ENCODE results near the gene GNAL.

The GNAL gene

DNA sequence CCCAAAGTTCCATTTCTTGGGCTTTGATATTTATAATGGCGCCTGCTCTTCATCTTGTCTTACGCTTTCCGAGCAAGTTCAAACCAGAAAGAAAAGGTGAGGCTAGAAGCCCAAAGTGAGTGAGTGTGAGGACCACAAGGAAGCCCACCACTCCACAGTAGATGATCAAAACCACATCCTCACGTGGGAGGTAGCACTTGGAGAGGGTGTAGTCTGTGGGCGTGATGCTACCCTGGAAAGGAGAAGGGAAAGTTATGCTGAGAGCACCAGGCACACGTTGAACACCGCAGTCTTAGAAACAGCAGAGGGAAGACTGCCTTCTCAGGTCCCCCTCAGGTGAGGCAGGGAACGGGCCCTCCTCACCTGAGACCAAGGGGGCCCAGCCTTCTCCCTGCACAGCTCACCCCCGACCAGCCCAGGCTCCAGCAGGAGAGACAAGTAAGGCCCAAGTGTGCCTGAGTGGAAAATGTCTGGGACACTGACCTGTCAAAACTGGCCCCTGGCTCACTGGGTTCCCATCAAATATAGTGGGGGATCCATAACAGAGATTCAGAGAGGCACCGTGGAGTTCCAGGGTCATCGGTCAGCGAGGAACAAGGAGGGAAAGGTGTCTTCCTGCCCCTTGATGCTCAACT, 195.4 kb downstream of the GNAL start:
- TF ChIP-seq, protein P1, sequence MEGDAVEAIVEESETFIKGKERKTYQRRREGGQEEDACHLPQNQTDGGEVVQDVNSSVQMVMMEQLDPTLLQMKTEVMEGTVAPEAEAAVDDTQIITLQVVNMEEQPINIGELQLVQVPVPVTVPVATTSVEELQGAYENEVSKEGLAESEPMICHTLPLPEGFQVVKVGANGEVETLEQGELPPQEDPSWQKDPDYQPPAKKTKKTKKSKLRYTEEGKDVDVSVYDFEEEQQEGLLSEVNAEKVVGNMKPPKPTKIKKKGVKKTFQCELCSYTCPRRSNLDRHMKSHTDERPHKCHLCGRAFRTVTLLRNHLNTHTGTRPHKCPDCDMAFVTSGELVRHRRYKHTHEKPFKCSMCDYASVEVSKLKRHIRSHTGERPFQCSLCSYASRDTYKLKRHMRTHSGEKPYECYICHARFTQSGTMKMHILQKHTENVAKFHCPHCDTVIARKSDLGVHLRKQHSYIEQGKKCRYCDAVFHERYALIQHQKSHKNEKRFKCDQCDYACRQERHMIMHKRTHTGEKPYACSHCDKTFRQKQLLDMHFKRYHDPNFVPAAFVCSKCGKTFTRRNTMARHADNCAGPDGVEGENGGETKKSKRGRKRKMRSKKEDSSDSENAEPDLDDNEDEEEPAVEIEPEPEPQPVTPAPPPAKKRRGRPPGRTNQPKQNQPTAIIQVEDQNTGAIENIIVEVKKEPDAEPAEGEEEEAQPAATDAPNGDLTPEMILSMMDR (IDR thresholded peaks at IDR 0.05; ENCODE audit: low read depth, low read length, poor library complexity, severe bottlenecking), result no peak
- TF ChIP-seq EZH2phosphoT487 (IDR thresholded peaks at IDR 0.05; ENCODE audit: borderline replicate concordance, low read length), result no peak
- no peaks in the 10 kb centered on the region for H3K27me3 ChIP-seq (ENCODE audit: control insufficient read depth, low read length)
- no peaks in the 10 kb centered on the region for H3K79me2 ChIP-seq (ENCODE audit: control insufficient read depth, low read length)
- peaks cover 68% of the 10 kb centered on the region for H3K36me3 ChIP-seq (ENCODE audit: control insufficient read depth, low read length)
- H3K27ac ChIP-seq (ENCODE audit: low read depth, low read length), result peak overlapping the region; percentile 76
- H3F3A ChIP-seq (ENCODE audit: control insufficient read depth, insufficient read depth), result peaks cover 12% of the 10 kb centered on the region
- no peak overlapping the region for H3K4me3 ChIP-seq (ENCODE audit: low read length)
- peaks cover 39% of the 10 kb centered on the region for H3K4me1 ChIP-seq (ENCODE audit: control insufficient read depth, low read length)
- peak overlapping the region; percentile 63; the same call in 1 of the 2 replicates for H3K4me2 ChIP-seq (ENCODE audit: low read length)
- H4K20me1 ChIP-seq (ENCODE audit: control insufficient read depth, insufficient read depth, low read depth, low read length), result no peaks in the 10 kb centered on the region
- H3K9me2 ChIP-seq (replicated peaks; ENCODE audit: control insufficient read depth, low read length), result no peaks in the 10 kb centered on the region
- no peaks in the 10 kb centered on the region for H3K9me3 ChIP-seq (ENCODE audit: control insufficient read depth, insufficient read depth, low read length)

DNA sequence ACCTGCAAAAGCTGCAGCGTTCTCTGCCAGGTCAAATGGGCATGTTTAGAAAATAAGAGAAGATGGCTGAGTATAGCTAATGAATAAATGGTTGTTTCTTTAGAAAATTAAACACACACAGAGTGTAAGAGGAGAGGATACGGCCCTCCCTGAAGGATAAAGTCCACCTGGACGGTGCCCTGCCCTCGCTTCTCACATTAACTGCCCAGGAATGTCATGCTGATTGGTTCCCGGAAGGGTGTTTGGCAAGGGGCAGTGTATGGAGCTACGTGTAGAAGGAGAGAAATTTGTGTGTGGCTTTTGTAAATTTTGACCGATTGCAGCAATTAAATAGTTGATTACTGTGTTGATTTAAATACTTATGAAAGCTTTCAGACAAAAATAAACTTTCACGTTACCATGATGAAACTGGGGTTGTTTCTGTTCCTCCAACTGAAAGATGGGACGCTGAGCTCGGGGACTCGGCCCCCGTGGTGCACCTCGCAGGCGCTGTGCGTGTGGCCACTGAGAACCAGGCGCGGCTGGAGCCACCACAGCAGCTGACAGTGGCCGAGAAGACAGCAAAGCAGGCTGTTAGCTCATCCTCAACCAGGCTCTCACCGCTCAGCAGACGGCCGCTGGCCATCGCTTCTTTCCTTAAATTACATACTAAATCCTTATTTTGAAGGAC, 196.3 kb downstream of the GNAL start:
- H3F3A ChIP-seq (ENCODE audit: control insufficient read depth, insufficient read depth), result peaks cover 12% of the 10 kb centered on the region
- no peaks in the 10 kb centered on the region for H4K20me1 ChIP-seq (ENCODE audit: control insufficient read depth, insufficient read depth, low read depth, low read length)
- no peaks in the 10 kb centered on the region for H3K27me3 ChIP-seq (ENCODE audit: control insufficient read depth, low read length)
- peaks cover 70% of the 10 kb centered on the region for H3K36me3 ChIP-seq (ENCODE audit: control insufficient read depth, low read length)
- no peak overlapping the region for H3K4me2 ChIP-seq (ENCODE audit: low read length)
- H3K4me1 ChIP-seq (ENCODE audit: control insufficient read depth, low read length), result peaks cover 39% of the 10 kb centered on the region
- no peaks in the 10 kb centered on the region for H3K9me3 ChIP-seq (ENCODE audit: control insufficient read depth, insufficient read depth, low read length)
- no peak overlapping the region for H3K27ac ChIP-seq (ENCODE audit: low read depth, low read length)
- no peaks in the 10 kb centered on the region for H3K79me2 ChIP-seq (ENCODE audit: control insufficient read depth, low read length)
- no peak overlapping the region for H3K4me3 ChIP-seq (ENCODE audit: low read length)
- H3K9me2 ChIP-seq (replicated peaks; ENCODE audit: control insufficient read depth, low read length), result no peaks in the 10 kb centered on the region
- TF ChIP-seq EZH2phosphoT487 (IDR thresholded peaks at IDR 0.05; ENCODE audit: borderline replicate concordance, low read length), result no peak
- TF ChIP-seq, protein P1 (IDR thresholded peaks at IDR 0.05; ENCODE audit: low read depth, low read length, poor library complexity, severe bottlenecking), result no peak

DNA sequence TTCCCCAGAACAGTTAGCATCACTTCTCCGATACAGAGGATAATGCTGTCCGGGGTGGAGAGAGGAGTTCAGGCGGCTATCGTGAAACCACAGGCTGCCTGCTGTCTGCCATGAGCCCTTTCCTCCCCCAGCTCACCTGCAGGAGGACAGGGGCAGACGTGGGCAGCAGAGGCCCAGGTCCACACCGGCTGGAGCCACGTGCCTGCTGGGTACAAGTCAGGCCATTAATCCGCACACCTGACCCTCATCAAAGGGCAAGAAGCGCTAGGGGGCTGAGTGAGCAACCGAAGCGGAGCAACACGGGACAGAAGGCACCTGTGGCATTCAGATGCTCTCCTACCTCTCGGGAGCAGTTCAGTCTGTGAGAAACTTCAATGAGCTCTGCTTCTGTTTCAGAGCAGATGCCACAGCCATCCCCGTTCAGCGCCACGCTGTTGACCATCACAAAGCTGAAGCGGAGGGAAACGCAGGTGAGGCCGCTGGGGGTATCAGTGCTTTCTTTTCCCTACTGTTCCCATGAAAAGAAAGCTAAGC, 197.6 kb downstream of the GNAL start:
- TF ChIP-seq EZH2phosphoT487 (IDR thresholded peaks at IDR 0.05; ENCODE audit: borderline replicate concordance, low read length), result no peak
- TF ChIP-seq, protein P1 (IDR thresholded peaks at IDR 0.05; ENCODE audit: low read depth, low read length, poor library complexity, severe bottlenecking), result no peak
- H3K4me2 ChIP-seq (ENCODE audit: low read length), result no peak overlapping the region
- H3K36me3 ChIP-seq (ENCODE audit: control insufficient read depth, low read length), result peaks cover 64% of the 10 kb centered on the region
- H3K4me1 ChIP-seq (ENCODE audit: control insufficient read depth, low read length), result peaks cover 33% of the 10 kb centered on the region
- H3K9me2 ChIP-seq (replicated peaks; ENCODE audit: control insufficient read depth, low read length), result no peaks in the 10 kb centered on the region
- H3K79me2 ChIP-seq (ENCODE audit: control insufficient read depth, low read length), result no peaks in the 10 kb centered on the region
- no peak overlapping the region for H3K4me3 ChIP-seq (ENCODE audit: low read length)
- H3K27ac ChIP-seq (ENCODE audit: low read depth, low read length), result no peak overlapping the region
- H3K9me3 ChIP-seq (ENCODE audit: control insufficient read depth, insufficient read depth, low read length), result no peaks in the 10 kb centered on the region
- no peaks in the 10 kb centered on the region for H4K20me1 ChIP-seq (ENCODE audit: control insufficient read depth, insufficient read depth, low read depth, low read length)
- no peaks in the 10 kb centered on the region for H3K27me3 ChIP-seq (ENCODE audit: control insufficient read depth, low read length)
- H3F3A ChIP-seq (ENCODE audit: control insufficient read depth, insufficient read depth), result peaks cover 11% of the 10 kb centered on the region

Measured in DOHH2 (cell line).